GM19328 (cell line): ENCODE results near the gene CDV3.
A peak's percentile ranks its signal among the peaks of the same experiment; 100 is the strongest.

Experiments used
- ATAC-seq: cut with Tn5 transposase; IDR thresholded peaks from one replicate; pipeline ENCODE4 v1.9.1; 2021; ENCODE audit warnings: mild to moderate bottlenecking, moderate library complexity; ENCODE audit not compliant: unreplicated experiment

CDV3 gene

DNA sequence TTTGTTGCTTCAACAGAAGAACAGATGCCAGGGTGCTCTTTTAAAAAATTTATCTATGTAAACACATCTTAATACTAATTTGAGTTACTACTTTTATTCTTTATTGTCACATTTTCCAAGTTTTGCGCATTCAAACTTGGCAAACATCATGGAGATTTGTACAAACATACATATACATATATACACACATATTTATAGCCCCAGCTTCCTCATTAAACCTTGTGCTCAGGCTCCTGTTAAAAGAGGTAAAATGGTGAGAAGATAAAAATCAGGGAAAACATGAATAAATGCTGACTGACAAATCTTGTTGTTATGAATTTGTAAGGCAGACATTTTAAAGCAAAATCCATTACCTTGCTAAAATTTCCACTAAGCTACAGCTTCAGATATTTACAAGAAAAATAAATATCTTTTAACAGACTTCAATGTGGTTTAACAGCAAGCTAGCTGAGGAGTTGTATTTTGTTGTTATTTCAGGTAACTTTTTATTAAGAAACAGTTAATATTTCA lies 27.1 kb downstream of the CDV3 start:
- no peak for ATAC-seq

DNA sequence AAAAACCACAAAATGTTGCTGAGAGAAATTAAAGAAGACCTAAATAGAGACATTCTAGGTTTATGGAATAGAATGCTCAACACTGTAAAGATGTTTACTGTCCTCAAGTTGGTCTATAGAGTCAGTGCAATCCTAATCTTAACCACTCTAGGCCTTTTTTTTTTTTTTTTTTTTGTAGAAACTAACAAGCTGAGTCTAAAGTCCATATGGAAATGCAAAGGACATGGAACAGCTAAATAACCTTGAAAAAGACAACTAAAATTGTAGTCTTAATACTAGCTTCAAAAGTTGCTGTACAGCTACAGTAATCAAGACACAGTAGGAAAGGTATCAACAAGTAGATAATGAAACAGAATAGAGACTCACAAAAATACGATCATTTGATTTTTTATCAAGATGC lies 32.9 kb downstream of the CDV3 start:
- no peak for ATAC-seq

DNA sequence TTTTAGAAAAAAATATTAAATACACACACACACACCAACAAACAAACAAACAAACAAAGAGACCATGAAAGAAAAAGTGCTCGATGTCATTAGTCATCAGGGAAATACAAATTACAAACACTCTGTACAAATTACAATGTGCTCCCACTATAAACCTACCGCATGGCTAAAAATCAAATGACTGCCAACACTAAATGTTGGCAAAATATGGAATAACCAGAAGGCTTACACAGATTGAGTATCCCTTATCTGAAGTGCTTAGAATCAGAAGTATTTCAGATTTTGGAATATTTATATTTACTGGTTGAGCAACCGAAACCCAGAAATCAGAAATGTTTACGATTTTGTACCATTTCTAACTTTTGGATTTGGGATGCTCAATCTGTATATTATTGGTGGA lies 33.4 kb downstream of the CDV3 start:
- no peak for ATAC-seq

DNA sequence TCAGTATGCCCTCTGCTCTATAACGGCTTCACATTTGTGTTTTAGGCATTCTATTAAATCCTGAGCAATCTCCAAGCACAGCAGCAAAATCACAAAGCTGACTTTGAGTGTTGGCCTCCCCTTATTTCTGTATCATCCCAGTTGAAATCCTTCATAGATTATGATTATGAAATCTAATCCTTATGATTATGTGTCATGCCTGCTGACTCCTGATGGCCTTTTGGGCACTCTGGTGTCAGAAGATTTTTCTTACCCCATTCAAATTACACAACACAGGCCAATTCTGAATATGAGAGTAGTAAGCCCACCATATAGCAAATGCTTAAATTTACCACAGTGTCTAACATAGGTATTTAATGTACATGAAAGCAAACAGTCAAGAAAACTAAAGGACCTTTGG lies 34.3 kb downstream of the CDV3 start:
- no peak for ATAC-seq

DNA sequence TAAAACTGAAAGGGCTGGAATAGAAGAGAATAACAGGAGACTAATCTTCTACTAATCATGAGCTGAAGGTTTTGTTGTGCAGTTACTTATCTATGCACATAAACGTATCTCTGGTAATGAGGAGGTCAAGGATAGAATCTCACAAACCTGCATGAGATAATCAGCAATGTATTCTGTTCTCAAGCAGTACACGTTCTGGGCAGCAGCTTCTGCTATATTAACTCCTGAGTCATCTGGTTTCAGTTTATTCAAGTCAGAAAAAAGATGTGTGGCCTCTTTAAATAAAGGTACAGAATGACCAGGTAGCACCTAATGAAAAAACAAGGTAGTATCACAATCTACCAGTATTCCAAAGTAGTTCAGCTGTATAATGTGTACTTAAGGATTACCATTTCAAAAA lies 34.9 kb downstream of the CDV3 start:
- ATAC-seq: no peak

DNA sequence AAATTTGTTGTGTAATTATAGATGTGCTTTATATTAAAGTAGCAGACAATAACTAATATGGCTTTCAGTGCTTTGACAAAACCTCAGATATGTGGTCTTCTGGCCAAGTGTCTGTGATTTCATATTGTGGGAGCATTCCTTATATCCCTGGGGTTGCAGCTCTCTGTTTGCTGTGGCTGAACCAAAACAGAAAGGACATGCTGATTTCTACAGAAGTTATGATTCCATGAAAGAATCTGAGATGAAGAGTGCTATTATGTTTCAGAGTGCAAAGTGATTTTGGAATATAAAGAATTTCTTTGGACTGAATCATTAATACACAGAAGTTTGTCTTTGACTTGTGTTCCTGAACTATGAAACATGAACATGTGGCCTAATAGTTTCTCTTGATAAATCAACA lies 36.5 kb downstream of the CDV3 start:
- no peak for ATAC-seq

DNA sequence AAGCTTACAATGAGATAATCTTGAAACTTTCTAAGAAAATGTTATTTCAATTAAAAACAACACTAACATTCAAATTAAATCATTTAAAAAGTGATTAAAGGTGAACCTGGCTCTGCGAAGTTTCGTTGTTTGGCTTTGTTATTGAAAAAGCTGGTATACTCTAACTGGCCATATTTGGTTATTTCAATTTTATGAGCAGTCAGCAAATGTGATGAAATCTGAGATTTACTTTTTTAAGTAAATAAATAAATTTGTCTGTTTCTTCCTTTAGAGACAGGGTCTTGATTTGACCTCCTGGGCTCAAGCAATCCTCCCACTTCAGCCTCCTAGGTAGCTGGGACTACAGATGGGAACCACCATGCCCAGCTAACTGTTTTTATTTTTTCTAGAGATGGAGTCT lies 38.0 kb downstream of the CDV3 start:
- ATAC-seq: no peak

DNA sequence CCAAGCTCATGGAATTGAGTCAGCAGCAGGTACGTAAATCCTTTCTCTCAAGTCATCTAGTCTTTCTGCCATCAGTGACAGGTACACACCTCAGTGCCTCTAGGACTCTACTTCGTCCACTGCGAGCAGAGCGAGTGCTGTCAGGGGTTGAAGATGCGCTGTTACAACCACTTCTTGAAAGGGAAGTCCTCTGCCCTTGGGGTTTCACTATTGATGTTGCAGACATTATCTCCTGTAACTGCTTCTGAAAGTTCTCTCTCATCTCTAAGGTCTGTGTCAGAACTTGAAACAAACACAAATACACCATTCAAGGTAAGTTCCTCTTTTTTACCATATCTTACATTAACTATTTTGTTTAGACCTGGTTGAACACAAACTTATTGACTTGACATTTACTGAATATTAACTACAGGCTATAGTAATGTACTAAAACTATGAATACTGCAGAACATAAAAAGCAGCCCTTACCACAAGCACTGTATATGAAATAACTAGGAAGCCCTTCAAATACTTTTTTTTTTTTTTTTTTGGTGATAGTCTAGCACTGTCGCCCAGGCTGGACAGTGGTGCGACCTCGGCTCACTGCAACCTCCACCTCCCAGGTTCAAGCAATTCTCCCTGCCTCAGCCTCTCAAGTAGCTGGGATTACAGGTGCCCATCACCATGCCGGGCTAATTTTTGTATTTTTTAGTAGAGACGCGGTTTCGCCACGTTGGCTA lies 46.7 kb downstream of the CDV3 start:
- ATAC-seq: peak; percentile 100

DNA sequence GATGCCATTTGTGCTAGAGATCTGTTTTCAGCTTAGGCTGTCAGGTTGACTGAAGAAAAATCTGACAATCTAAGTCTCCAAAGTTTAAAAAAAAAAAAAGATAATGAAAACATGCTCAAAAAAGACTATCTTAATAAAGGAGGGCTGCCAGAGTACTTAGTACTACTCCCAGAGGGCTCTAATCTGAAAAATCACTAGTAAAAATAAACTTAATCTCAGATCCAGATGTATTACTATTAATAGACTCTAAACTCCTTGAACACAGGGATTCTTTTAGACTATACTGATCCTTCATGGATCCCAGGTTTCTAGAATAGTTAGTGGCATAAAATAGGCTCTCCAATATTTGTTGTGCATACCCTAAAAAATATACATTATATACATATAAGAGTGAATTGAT lies 54.3 kb downstream of the CDV3 start:
- ATAC-seq: no peak

DNA sequence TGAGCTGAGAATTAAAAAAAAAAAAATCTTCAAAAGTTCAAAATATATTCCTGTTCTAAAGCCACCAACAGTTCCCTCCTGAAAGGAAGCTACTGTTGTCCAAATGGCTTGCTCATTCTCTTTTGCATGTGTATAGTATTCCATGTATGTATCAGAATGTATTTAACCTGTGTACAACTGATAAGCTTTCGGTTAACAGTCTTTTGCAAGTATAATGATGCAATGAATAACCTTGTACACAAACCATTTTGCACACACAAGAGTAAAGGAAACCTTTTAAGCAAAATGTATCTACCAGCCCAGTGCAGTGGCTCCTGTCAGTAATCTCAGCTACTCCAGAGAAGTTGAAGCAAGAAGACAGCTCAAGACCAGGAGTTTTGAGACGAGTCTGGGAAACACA lies 55.7 kb downstream of the CDV3 start:
- ATAC-seq: no peak

DNA sequence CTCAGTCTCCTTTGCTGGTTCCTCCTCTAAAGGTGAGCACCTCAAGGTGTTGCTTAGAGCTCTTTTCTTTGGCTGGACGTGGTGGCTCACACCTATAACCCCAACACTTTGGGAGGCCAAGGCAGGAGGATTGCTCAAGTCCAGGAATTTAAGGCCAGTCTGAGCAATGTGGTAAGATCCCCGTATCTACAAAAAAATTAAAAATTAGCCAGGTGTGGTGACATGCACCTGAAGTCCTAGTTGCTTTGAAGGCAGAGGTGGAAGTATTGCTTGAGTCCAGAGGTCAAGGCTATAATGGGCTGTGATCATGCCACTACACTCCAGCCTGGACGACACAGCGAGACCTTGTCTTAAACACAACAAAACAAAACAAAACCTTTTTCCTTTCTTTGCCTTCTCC lies 60.0 kb downstream of the CDV3 start:
- no peak for ATAC-seq
